Measurements from ENCODE around the gene CCT8L2.
"Not testable (repeated sequence)": the region's sequence is repeated elsewhere in the genome, so short reads cannot be mapped to it uniquely, and the experiment has no call there.

The CCT8L2 gene

DNA sequence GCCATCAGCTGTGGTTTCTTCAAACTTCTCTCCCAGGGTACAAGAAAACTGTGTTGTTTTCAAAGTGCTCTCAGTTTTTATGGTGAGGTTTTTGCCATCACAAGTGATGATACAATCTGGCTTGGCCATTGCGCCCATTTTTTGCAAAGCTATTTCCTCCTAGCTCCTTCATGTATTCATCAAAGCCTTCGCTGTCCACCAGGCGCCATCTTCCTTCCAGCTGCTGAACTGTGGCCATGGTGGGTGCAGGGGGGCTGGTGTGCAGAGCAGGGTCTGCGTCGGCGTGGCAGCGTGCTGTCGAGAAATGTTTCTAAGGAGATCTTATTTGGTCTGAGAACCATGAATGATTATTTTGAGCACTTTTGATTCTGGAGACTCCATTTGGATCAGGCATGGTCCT, 2.6 kb upstream of the CCT8L2 start:
- not testable (repeated sequence) for DNase-seq

DNA sequence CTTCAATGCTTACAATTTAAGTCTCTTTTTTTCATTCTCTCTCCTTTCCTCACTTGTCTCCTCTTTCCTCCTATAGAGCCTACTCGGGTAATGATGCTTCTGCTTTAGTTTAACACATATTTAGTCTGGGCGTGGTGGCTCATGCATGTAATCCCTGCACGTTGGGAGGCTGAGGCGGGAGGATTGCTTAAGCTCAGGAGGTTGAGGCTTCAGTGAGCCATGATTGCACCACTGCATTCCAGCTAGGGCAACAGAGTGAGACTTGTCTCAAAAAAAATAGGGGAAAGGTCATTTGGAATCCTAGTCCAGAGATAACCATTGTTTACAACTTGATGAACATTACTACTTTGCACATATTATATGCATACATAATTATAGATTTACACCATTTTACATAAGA, 1.4 kb upstream of the CCT8L2 start:
- DNase-seq = no peak

- not testable (repeated sequence) for DNase-seq
Observed at GRCh38 chr22:16592231-16592630, 379 bp downstream of the CCT8L2 start.

GRCh38 chr22:16591136-16591535, 1.5 kb downstream of the CCT8L2 start:
- not testable (repeated sequence) for DNase-seq

- DNase-seq = no peak
Observed at GRCh38 chr22:16586991-16587390, 5.6 kb downstream of the CCT8L2 start.

DNA sequence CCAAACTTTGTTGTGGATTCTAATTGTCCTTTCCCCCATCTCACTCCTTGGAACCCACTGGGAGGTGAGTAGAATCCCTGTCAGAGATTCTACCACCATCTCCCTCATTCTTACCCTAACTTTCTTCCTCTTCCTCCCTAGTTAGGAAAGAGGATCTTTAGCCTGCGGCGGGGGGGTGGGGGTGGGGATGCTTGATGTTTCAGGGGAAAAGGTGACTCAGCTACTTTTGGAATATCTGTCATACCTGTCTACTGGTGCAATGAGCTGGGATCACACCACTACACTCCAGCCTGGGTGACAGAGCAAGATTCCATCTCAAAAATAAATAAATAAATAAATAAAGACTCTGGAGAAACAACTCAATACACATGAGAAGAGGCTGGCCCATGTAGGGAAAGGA, 6.4 kb downstream of the CCT8L2 start:
- DNase-seq = no peak

GRCh38 chr22:16580872-16581271, 11.7 kb downstream of the CCT8L2 start:
- DNase-seq = not testable (repeated sequence)

DNA sequence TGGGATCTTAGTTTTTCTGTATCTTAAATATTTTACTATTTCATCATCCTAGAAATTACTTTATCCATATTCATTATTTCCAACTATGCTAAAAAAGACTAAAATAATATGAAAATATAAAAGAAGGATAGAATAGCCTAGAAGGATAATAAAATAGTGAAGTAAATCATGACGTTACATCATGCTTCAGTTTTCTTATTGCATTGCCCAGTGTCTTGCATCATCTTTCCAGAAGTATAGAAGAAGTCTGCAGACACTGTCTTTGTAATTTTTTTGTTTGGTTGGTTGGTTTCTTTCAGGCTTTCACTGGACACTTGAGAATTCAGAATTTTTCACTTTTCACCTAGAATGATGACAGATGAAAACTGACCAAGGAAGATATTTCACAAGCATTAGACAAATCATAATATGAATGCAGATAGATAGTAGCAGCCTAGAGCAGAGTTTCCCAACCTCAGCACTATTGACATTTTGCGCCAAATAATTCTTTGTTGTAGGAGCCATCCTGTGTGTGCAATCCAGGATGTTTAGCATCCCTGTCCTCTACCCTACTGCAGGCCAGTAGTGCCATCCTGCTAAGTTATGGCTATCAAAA, 23.3 kb downstream of the CCT8L2 start:
- DNase-seq = not testable (repeated sequence)

DNA sequence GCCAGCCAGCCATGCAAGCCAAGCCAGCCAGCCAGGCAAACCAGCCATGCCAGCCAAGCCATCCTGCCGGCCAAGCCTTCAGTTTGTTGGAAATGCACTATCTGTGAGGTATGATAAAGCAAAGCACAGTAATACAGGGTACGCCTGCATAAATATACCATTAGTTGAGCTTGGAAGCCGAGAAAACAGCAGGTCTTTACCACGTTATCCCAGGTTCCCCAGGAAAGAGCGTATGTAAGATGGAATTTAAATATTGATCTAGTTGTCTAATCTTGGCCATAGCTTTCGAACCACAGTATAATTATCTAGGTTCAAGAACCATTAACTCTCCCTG, 24.2 kb downstream of the CCT8L2 start:
- DNase-seq = no peak

DNA sequence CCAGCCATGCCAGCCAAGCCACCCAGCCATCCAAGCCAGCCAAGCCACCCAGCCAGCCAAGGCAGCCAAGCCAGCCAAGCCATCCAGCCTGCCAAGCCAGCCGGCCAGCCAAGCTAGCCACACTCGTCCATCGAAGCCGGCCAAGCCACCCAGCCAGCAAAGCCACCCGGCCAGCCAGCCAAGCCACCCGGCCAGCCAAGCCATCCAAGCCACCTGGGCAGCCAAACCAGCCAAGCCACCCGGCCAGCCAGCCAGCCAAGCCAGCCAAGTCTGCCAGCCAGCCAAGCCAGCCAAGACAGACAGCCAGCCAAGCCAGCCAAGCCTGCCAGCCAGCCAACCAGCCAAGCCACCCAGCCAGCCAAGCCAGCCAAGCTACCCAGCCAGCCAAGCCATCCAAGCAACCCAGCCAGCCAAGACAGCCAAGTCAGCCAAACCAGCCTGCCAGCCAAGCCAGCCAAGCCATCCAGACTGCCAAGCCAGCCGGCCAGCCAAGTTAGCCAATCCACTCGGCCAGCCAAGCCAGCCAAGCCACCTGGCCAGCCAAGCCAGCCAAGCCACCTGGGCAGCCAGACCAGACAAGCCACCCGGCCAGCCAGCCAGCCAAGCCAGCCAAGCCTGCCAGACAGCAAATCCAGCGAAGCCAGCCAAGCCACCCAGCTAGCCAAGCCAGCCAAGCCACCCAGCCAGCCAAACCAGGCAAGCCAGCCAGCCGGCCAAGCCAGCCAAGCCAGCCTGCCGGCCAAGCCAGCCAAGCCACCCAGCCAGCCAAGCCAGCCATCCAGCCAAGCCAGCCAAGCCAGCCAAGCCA, 24.8 kb downstream of the CCT8L2 start:
- not testable (repeated sequence) for DNase-seq

- not testable (repeated sequence) for DNase-seq
Observed at GRCh38 chr22:16566421-16567151, 26.0 kb downstream of the CCT8L2 start.

DNA sequence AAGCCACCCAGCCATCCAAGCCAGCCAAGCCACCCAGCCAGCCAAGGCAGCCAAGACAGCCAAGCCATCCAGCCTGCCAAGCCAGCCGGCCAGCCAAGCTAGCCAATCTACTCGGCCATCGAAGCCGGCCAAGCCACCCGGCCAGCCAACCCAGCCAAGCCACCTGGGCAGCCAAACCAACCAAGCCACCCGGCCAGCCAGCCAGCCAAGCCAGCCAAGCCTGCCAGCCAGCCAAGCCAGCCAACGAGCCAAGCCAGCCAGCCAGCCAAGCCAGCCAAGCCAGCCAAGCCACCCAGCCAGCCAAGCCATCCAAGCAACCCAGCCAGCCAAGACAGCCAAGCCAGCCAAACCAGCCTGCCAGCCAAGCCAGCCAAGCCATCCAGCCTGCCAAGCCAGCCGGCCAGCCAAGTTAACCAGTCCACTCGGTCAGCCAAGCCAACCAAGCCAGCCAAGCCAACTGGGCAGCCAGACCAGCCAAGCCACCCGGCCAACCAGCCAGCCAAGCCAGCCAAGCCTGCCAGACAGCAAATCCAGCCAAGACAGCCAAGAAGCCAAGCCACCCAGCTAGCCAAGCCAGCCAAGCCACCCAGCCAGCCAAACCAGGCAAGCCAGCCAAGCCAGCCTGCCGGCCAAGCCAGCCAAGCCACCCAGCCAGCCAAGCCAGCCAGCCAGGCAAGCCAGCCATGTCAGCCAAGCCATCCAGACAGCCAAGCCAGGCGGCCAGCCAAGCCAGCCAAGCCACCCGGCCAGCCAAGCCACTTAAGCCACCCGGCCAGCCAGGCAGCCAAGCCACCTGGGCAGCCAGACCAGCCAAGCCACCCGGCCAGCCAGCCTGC, 26.8 kb downstream of the CCT8L2 start:
- not testable (repeated sequence) for DNase-seq

- not testable (repeated sequence) for DNase-seq
Observed at GRCh38 chr22:16564837-16565584, 27.6 kb downstream of the CCT8L2 start.

- DNase-seq = no peak
Observed at GRCh38 chr22:16563555-16564520, 28.8 kb downstream of the CCT8L2 start.

GRCh38 chr22:16562711-16563554, 29.7 kb downstream of the CCT8L2 start:
- DNase-seq = no peak

DNA sequence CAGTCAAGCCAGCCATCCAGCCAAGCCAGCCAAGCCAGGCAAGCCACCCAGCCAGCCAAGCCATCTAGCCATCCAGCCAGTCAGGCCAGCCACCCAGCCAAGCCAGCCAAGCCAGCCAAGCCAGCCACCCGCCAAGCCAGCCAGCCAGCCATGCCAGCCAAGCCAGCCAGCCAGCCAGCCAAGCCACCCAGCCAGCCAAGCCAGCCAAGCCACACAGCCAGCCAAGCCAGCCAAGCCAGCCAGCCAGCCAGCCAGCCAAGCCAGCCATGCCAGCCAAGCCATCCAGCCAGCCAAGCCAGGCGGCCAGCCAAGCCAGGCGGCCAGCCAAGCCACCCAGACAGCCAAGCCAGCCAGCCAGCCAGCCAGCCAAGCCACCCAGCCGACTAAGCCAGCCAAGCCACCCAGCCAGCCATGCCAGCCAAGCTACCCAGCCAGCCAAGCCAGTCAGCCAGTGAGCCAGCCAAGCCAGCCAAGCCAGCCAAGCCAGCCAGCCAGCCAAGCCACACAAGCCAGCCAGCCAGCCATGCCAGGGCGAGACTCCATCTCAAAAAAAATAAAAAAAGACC, 31.4 kb downstream of the CCT8L2 start:
- not testable (repeated sequence) for DNase-seq

GRCh38 chr22:16560651-16561050, 32.0 kb downstream of the CCT8L2 start:
- DNase-seq = not testable (repeated sequence)

- not testable (repeated sequence) for DNase-seq
Observed at GRCh38 chr22:16559996-16560395, 32.6 kb downstream of the CCT8L2 start.

Data from activated effector memory CD4-positive, alpha-beta T cell treated with Interleukin-2 at 50 U/mL for 16 hours (primary cell).